ENCODE measurements around the gene BFSP2. TPM values are rescaled to one million over a fixed set of nuclear protein-coding genes. Genes with fewer than 3 reads are reported as not detected.

Gene BFSP2
- total RNA-seq, 1 donor from 2014 or later = 2.1 TPM

GRCh38 chr3:133368371-133369067 lies 31.3 kb upstream of the BFSP2 start:
- no peaks in the 10 kb centered on the region for H3K27me3 ChIP-seq (ENCODE audit: control insufficient read depth in 3 of 3, insufficient read depth in 3 of 3, low read length in 3 of 3)
- H3K4me3 ChIP-seq (ENCODE audit: low read length in 3 of 3) = no peak overlapping the region
- no peaks in the 10 kb centered on the region for H3K9me3 ChIP-seq (ENCODE audit: control insufficient read depth in 3 of 3, low read length in 3 of 3)
- no peaks in the 10 kb centered on the region for H3K36me3 ChIP-seq (ENCODE audit: control insufficient read depth in 3 of 3, insufficient read depth in 3 of 3, low read length in 3 of 3)
- H3K4me1 ChIP-seq (ENCODE audit: control insufficient read depth in 3 of 3, insufficient read depth in 3 of 3, low read length in 3 of 3) = no peaks in the 10 kb centered on the region
- no peak overlapping the region for H3K27ac ChIP-seq (ENCODE audit: low read depth, low read length)
- H3K9ac ChIP-seq (ENCODE audit: low read depth in 1 of 3, low read length in 3 of 3) = no peak overlapping the region

DNA sequence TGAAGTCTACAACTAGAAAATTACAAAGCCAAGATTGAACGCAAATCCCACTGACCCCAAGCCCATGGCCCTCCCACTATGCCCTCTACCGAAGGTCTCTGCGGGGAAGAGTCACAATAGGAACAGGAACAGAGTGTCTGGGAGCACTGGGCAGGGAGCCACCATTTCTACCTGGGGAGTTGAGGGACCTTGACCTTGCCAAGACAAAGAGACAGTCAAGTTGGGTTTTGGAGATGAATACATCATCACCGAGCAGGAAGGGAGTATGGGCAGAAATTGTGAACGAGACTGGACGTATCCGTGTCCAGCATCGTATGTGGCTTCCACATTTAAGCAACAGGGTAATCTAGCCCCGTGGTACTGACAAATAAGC lies 30.8 kb upstream of the BFSP2 start:
- H3K27ac ChIP-seq (ENCODE audit: low read depth, low read length) = no peak overlapping the region
- no peaks in the 10 kb centered on the region for H3K9me3 ChIP-seq (ENCODE audit: control insufficient read depth in 3 of 3, low read length in 3 of 3)
- H3K36me3 ChIP-seq (ENCODE audit: control insufficient read depth in 3 of 3, insufficient read depth in 3 of 3, low read length in 3 of 3) = no peaks in the 10 kb centered on the region
- H3K9ac ChIP-seq (ENCODE audit: low read depth in 1 of 3, low read length in 3 of 3) = no peak overlapping the region
- H3K4me3 ChIP-seq (ENCODE audit: low read length in 3 of 3) = no peak overlapping the region
- H3K4me1 ChIP-seq (ENCODE audit: control insufficient read depth in 3 of 3, insufficient read depth in 3 of 3, low read length in 3 of 3) = no peaks in the 10 kb centered on the region
- H3K27me3 ChIP-seq (ENCODE audit: control insufficient read depth in 3 of 3, insufficient read depth in 3 of 3, low read length in 3 of 3) = no peaks in the 10 kb centered on the region

GRCh38 chr3:133371181-133371580 lies 28.7 kb upstream of the BFSP2 start:
- Histone ChIP-seq H3K4me3 (ENCODE audit: low read length in 3 of 3) (no peak overlapping the region), H3K9me3 (ENCODE audit: control insufficient read depth in 3 of 3, low read length in 3 of 3) (no peaks in the 10 kb centered on the region), H3K4me1 (ENCODE audit: control insufficient read depth in 3 of 3, insufficient read depth in 3 of 3, low read length in 3 of 3) (no peaks in the 10 kb centered on the region), H3K27ac (ENCODE audit: low read depth, low read length) (no peak overlapping the region), H3K36me3 (ENCODE audit: control insufficient read depth in 3 of 3, insufficient read depth in 3 of 3, low read length in 3 of 3) (no peaks in the 10 kb centered on the region), H3K9ac (ENCODE audit: low read depth in 1 of 3, low read length in 3 of 3) (no peak overlapping the region), H3K27me3 (ENCODE audit: control insufficient read depth in 3 of 3, insufficient read depth in 3 of 3, low read length in 3 of 3) (no peaks in the 10 kb centered on the region)

DNA sequence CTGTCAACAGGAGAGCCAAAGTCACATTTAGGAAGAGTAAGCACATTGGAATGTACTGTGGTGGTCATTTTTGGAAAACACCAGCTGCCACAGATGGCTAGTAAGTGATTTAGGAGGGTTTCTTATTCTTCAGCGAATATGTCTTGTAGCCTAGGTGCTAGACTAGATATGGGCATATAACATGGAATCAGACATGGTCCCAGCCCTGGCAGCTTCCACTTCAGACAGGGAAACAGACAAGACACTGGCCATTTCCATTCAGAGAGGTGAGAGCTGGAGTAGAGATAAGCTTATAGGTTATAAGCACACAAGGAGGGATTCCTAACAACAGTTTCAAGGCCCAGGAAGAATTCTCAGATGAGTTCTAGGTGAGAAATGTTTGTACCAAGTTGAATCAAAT lies 28.2 kb upstream of the BFSP2 start:
- H3K36me3 ChIP-seq (ENCODE audit: control insufficient read depth in 3 of 3, insufficient read depth in 3 of 3, low read length in 3 of 3) = no peaks in the 10 kb centered on the region
- no peaks in the 10 kb centered on the region for H3K4me1 ChIP-seq (ENCODE audit: control insufficient read depth in 3 of 3, insufficient read depth in 3 of 3, low read length in 3 of 3)
- H3K9me3 ChIP-seq (ENCODE audit: control insufficient read depth in 3 of 3, low read length in 3 of 3) = no peaks in the 10 kb centered on the region
- no peak overlapping the region for H3K4me3 ChIP-seq (ENCODE audit: low read length in 3 of 3)
- H3K9ac ChIP-seq (ENCODE audit: low read depth in 1 of 3, low read length in 3 of 3) = no peak overlapping the region
- no peaks in the 10 kb centered on the region for H3K27me3 ChIP-seq (ENCODE audit: control insufficient read depth in 3 of 3, insufficient read depth in 3 of 3, low read length in 3 of 3)
- no peak overlapping the region for H3K27ac ChIP-seq (ENCODE audit: low read depth, low read length)

DNA sequence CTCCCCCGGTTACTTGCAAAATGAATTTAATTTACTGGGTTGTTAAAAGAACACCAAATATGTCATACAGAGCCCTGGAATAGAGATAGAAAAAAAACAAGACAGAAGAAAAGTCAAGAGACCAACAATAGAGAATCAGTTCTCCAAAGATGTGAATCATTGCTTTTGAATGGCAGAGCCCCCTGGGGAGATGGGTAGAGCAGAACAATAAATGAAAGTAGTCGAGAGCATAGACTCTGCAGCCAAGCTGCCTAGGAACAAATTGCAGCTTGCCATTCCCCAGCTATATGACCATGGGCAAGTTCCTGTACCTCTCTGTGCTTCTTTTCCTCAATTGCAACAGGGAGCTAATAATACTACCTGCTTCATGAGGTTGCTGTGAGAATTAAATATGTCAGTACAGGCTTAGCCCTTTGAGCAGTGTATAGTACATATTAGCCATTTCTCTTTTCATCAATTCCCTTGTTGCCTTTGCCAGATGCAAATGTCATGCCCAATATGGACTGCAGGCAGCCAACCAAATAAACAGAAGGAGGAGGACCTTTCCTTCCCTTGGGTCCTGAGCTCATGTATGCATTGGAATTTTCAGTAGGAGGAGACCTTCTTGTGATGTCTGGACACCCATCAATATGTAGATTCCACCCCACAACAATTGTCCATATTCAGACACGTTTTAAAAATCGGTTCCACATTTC lies 25.0 kb upstream of the BFSP2 start:
- Histone ChIP-seq H3K36me3 (ENCODE audit: control insufficient read depth in 3 of 3, insufficient read depth in 3 of 3, low read length in 3 of 3) (no peaks in the 10 kb centered on the region), H3K9ac (ENCODE audit: low read depth in 1 of 3, low read length in 3 of 3) (no peak overlapping the region), H3K4me3 (ENCODE audit: low read length in 3 of 3) (no peak overlapping the region), H3K4me1 (ENCODE audit: control insufficient read depth in 3 of 3, insufficient read depth in 3 of 3, low read length in 3 of 3) (no peaks in the 10 kb centered on the region), H3K27me3 (ENCODE audit: control insufficient read depth in 3 of 3, insufficient read depth in 3 of 3, low read length in 3 of 3) (no peaks in the 10 kb centered on the region), H3K9me3 (ENCODE audit: control insufficient read depth in 3 of 3, low read length in 3 of 3) (no peaks in the 10 kb centered on the region), H3K27ac (ENCODE audit: low read depth, low read length) (no peak overlapping the region)

GRCh38 chr3:133375403-133375745 lies 24.5 kb upstream of the BFSP2 start:
- H3K27me3 ChIP-seq (ENCODE audit: control insufficient read depth in 3 of 3, insufficient read depth in 3 of 3, low read length in 3 of 3) = no peaks in the 10 kb centered on the region
- no peak overlapping the region for H3K4me3 ChIP-seq (ENCODE audit: low read length in 3 of 3)
- no peaks in the 10 kb centered on the region for H3K4me1 ChIP-seq (ENCODE audit: control insufficient read depth in 3 of 3, insufficient read depth in 3 of 3, low read length in 3 of 3)
- no peak overlapping the region for H3K9ac ChIP-seq (ENCODE audit: low read depth in 1 of 3, low read length in 3 of 3)
- no peak overlapping the region for H3K27ac ChIP-seq (ENCODE audit: low read depth, low read length)
- no peaks in the 10 kb centered on the region for H3K9me3 ChIP-seq (ENCODE audit: control insufficient read depth in 3 of 3, low read length in 3 of 3)
- no peaks in the 10 kb centered on the region for H3K36me3 ChIP-seq (ENCODE audit: control insufficient read depth in 3 of 3, insufficient read depth in 3 of 3, low read length in 3 of 3)

GRCh38 chr3:133376810-133377209 lies 23.0 kb upstream of the BFSP2 start:
- peaks cover 0 to 5% (median 2%) of the 10 kb centered on the region in 3 donors for H3K36me3 ChIP-seq (ENCODE audit: control insufficient read depth in 3 of 3, insufficient read depth in 3 of 3, low read length in 3 of 3)
- peaks cover 0 to 6% (median 0%) of the 10 kb centered on the region in 3 donors for H3K4me1 ChIP-seq (ENCODE audit: control insufficient read depth in 3 of 3, insufficient read depth in 3 of 3, low read length in 3 of 3)

DNA sequence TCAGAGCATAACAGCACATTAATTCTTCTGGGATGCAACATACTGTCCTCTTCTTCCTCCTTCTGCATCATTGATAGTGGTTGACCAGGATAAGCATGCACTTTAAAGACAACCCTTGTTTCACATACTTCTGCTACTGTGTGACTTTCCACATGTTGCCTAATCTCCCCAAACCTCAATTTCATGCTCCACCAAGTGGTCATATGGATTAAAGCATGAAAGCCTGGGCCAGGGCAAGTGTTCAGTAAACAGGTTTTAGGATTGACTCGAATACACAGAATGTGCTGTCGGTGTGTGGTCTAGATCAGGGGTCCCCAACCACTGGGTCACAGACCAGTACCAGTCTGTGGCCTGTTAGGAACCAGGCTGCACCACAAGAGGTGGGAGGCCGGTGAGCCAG lies 22.5 kb upstream of the BFSP2 start:
- Histone ChIP-seq H3K36me3 (ENCODE audit: control insufficient read depth in 3 of 3, insufficient read depth in 3 of 3, low read length in 3 of 3) (peaks cover 0 to 5% (median 2%) of the 10 kb centered on the region in 3 donors), H3K27me3 (ENCODE audit: control insufficient read depth in 3 of 3, insufficient read depth in 3 of 3, low read length in 3 of 3) (no peaks in the 10 kb centered on the region), H3K9ac (ENCODE audit: low read depth in 1 of 3, low read length in 3 of 3) (no peak overlapping the region), H3K9me3 (ENCODE audit: control insufficient read depth in 3 of 3, low read length in 3 of 3) (no peaks in the 10 kb centered on the region), H3K4me3 (ENCODE audit: low read length in 3 of 3) (no peak overlapping the region), H3K27ac (ENCODE audit: low read depth, low read length) (no peak overlapping the region), H3K4me1 (ENCODE audit: control insufficient read depth in 3 of 3, insufficient read depth in 3 of 3, low read length in 3 of 3) (peaks cover 2 to 12% (median 5%) of the 10 kb centered on the region in 3 donors)

More at GRCh38 chr3:133376810-133377209, 23.0 kb upstream of the BFSP2 start:
- Histone ChIP-seq H3K27ac (ENCODE audit: low read depth, low read length) (no peak overlapping the region), H3K27me3 (ENCODE audit: control insufficient read depth in 3 of 3, insufficient read depth in 3 of 3, low read length in 3 of 3) (no peaks in the 10 kb centered on the region), H3K9me3 (ENCODE audit: control insufficient read depth in 3 of 3, low read length in 3 of 3) (no peaks in the 10 kb centered on the region), H3K4me3 (ENCODE audit: low read length in 3 of 3) (no peak overlapping the region), H3K9ac (ENCODE audit: low read depth in 1 of 3, low read length in 3 of 3) (no peak overlapping the region)

GRCh38 chr3:133379926-133380325 lies 19.9 kb upstream of the BFSP2 start:
- H3K4me3 ChIP-seq (ENCODE audit: low read length in 3 of 3) = no peak overlapping the region
- H3K27me3 ChIP-seq (ENCODE audit: control insufficient read depth in 3 of 3, insufficient read depth in 3 of 3, low read length in 3 of 3) = no peaks in the 10 kb centered on the region
- H3K9ac ChIP-seq (ENCODE audit: low read depth in 1 of 3, low read length in 3 of 3) = no peak overlapping the region
- peaks cover 12 to 32% (median 24%) of the 10 kb centered on the region in 3 donors for H3K4me1 ChIP-seq (ENCODE audit: control insufficient read depth in 3 of 3, insufficient read depth in 3 of 3, low read length in 3 of 3)
- no peaks in the 10 kb centered on the region for H3K9me3 ChIP-seq (ENCODE audit: control insufficient read depth in 3 of 3, low read length in 3 of 3)
- H3K27ac ChIP-seq (ENCODE audit: low read depth, low read length) = no peak overlapping the region
- peaks cover 0 to 5% (median 2%) of the 10 kb centered on the region in 3 donors for H3K36me3 ChIP-seq (ENCODE audit: control insufficient read depth in 3 of 3, insufficient read depth in 3 of 3, low read length in 3 of 3)

DNA sequence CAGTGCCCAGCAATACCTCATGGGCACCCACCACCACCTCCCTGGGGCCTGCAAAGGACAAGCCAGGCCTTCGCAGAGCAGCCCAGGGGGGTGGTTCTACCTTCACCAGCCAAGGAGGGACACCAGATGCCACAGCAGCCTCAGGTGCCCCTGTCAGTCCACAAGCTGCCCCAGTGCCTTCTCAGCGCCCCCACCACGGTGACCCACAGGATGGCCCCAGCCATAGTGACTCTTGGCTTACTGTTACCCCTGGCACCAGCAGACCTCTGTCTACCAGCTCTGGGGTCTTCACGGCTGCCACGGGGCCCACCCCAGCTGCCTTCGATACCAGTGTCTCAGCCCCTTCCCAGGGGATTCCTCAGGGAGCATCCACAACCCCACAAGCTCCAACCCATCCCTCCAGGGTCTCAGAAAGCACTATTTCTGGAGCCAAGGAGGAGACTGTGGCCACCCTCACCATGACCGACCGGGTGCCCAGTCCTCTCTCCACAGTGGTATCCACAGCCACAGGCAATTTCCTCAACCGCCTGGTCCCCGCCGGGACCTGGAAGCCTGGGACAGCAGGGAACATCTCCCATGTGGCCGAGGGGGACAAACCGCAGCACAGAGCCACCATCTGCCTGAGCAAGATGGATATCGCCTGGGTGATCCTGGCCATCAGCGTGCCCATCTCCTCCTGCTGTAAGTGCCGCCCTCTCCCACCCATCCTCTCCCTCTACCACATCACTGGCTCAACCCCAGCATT lies 19.2 kb upstream of the BFSP2 start:
- H3K9ac ChIP-seq (ENCODE audit: low read depth in 1 of 3, low read length in 3 of 3) = no peak overlapping the region
- H3K4me1 ChIP-seq (ENCODE audit: control insufficient read depth in 3 of 3, insufficient read depth in 3 of 3, low read length in 3 of 3) = peaks cover 12 to 32% (median 24%) of the 10 kb centered on the region in 3 donors
- no peak overlapping the region for H3K27ac ChIP-seq (ENCODE audit: low read depth, low read length)
- no peaks in the 10 kb centered on the region for H3K27me3 ChIP-seq (ENCODE audit: control insufficient read depth in 3 of 3, insufficient read depth in 3 of 3, low read length in 3 of 3)
- no peaks in the 10 kb centered on the region for H3K9me3 ChIP-seq (ENCODE audit: control insufficient read depth in 3 of 3, low read length in 3 of 3)
- H3K4me3 ChIP-seq (ENCODE audit: low read length in 3 of 3) = no peak overlapping the region
- H3K36me3 ChIP-seq (ENCODE audit: control insufficient read depth in 3 of 3, insufficient read depth in 3 of 3, low read length in 3 of 3) = peaks cover 0 to 5% (median 2%) of the 10 kb centered on the region in 3 donors

Data from skeletal muscle tissue (tissue), 4 donors.